ENCODE measurements around the gene FAM25G.
"Not testable (repeated sequence)": the region's sequence is repeated elsewhere in the genome, so short reads cannot be mapped to it uniquely, and the experiment has no call there.

- TF ChIP-seq ZNF281 (CRISPR knock-in tag; IDR thresholded peaks at IDR 0.05; ENCODE audit: borderline replicate concordance); FOXO4 (CRISPR knock-in tag; conservative IDR thresholded peaks at IDR 0.05); GABPA (IDR thresholded peaks at IDR 0.05; ENCODE audit: low read depth, low read length); GABPA (CRISPR knock-in tag; IDR thresholded peaks at IDR 0.05; ENCODE audit: low read depth); ZNF431 (CRISPR knock-in tag; IDR thresholded peaks at IDR 0.05; ENCODE audit: borderline replicate concordance, low read depth); CTCF (CRISPR knock-in tag; IDR thresholded peaks at IDR 0.05): not testable (repeated sequence)
Observed at GRCh38 chr10:47536430-47536829, 44.9 kb upstream of the FAM25G start.

Data from HepG2 (cell line).